ENCODE results near the gene GPD1. TPM values are rescaled to one million over a fixed set of nuclear protein-coding genes. Genes with fewer than 3 reads are reported as not detected.

Gene GPD1
- total RNA-seq, 5 donors from 2014 or later (not counting 1 experiment from before 2014, with no cell fraction given), result 0.41 to 1.1 (median 0.86) TPM

DNA sequence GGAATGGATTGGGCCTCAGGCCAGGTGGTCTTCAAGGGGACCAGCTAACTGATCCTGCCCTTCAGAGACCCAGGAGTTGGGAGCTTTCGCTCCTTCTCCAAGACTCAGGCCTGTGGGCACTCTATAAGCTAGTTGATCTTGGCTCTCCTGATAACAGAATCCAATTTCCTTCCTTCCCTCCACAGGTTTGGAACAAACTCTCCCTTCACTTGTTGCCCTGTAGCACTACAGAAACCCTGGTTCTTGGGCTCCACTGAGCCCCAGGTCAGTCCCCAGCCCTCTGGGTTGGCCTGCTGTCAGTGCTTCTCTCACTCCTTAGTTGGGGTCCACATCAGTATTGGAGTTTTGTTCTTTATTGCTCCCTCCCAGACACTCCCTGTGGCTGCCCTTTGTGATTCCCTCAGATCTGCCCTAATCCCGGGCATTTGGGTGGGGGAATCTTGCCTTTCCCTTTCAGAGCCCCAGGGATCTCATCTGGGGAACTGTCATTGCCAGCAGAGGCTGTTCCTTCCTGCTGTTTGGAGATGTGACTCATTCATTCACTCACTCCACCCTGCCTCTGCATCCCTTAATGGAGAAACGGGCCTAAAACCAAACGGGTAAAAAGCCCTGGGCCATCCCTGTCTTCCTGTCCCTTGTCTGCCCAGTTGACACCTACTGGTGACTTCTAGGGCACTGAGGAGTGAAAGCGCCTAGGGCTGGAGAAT is 4.4 kb upstream of the GPD1 start:
- H3K27me3 Mint-ChIP-seq, result no peaks in the 10 kb centered on the region
- H3K4me3 ChIP-seq (ENCODE audit: control insufficient read depth in 1 of 2, extremely low read depth in 1 of 2, low read length in 1 of 2), result no peak overlapping the region
- H3K4me3 Mint-ChIP-seq, result no peak overlapping the region
- H3K36me3 ChIP-seq (ENCODE audit: control insufficient read depth in 2 of 2, extremely low read depth in 1 of 2, insufficient read depth in 1 of 2, low read length in 1 of 2), result peaks cover 21 to 59% of the 10 kb centered on the region in 2 donors
- H3K36me3 Mint-ChIP-seq, result peaks cover 54% of the 10 kb centered on the region
- no peaks in the 10 kb centered on the region for H3K4me1 Mint-ChIP-seq
- ChIA-PET POLR2A (no interaction called here), CTCF (no interaction called here)
- ATAC-seq (replicated peaks in 1 of 4), result no peak
- no peak overlapping the region for H3K27ac Mint-ChIP-seq
- no peak for DNase-seq
- WGBS (ENCODE audit: insufficient coverage), result 94% methylated on average over 3 of the region's 5 CpGs
- no peaks in the 10 kb centered on the region for H3K9me3 ChIP-seq
- H3K27me3 ChIP-seq (replicated peaks in 1 of 2; ENCODE audit: control insufficient read depth in 2 of 2, extremely low read depth in 1 of 2, insufficient read depth in 2 of 2, low read length in 1 of 2), result peaks cover 0 to 4% of the 10 kb centered on the region in 2 experiments
- H3K9me3 Mint-ChIP-seq, result no peaks in the 10 kb centered on the region
- no peaks in the 10 kb centered on the region for H3K4me1 ChIP-seq (ENCODE audit: control insufficient read depth in 1 of 2, extremely low read depth in 1 of 2, insufficient read depth in 2 of 2, low read length in 2 of 2)
- H3K27ac ChIP-seq (ENCODE audit: low read length), result no peak overlapping the region

DNA sequence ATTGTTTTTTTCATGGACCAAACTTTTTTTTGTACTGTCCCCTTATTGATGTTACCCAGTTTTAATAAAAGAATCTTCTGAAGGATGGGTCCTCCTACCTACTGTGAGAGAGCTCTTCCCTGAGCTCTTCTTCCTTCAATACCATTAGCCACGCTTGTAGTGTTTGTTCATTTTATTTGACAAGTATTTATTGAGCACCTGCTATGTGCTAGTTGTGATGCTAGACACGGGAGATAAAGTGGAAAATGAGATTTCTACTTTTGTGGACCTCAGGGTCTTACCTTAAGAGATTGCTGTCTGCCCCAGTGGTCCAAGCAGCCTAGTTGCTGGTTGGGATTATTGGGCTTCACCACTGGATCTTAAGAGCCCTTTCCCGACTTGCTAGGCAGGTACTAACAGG is 3.2 kb upstream of the GPD1 start:
- H3K27ac Mint-ChIP-seq, result peak overlapping the region in 1 of 2 donors; percentile 8
- Histone ChIP-seq H3K4me3 (ENCODE audit: control insufficient read depth in 1 of 2, extremely low read depth in 1 of 2, low read length in 1 of 2) (no peak overlapping the region), H3K27me3 (replicated peaks in 1 of 2; ENCODE audit: control insufficient read depth in 2 of 2, extremely low read depth in 1 of 2, insufficient read depth in 2 of 2, low read length in 1 of 2) (peaks cover 0 to 15% of the 10 kb centered on the region in 2 experiments), H3K27ac (ENCODE audit: low read length) (no peak overlapping the region), H3K4me1 (ENCODE audit: control insufficient read depth in 1 of 2, extremely low read depth in 1 of 2, insufficient read depth in 2 of 2, low read length in 2 of 2) (no peaks in the 10 kb centered on the region), H3K9me3 (no peaks in the 10 kb centered on the region), H3K36me3 (ENCODE audit: control insufficient read depth in 2 of 2, extremely low read depth in 1 of 2, insufficient read depth in 1 of 2, low read length in 1 of 2) (peaks cover 21 to 50% of the 10 kb centered on the region in 2 donors)
- H3K4me1 Mint-ChIP-seq, result no peaks in the 10 kb centered on the region
- H3K9me3 Mint-ChIP-seq, result no peaks in the 10 kb centered on the region
- peaks cover 48% of the 10 kb centered on the region for H3K36me3 Mint-ChIP-seq
- no peak overlapping the region for H3K4me3 Mint-ChIP-seq
- DNase-seq (no peak), ATAC-seq (replicated peaks in 1 of 4) (no peak)
- no peaks in the 10 kb centered on the region for H3K27me3 Mint-ChIP-seq
- ChIA-PET POLR2A (interaction anchor here in 1 of 2 donors (0.6 to 0.7 kb wide), 2 partner anchors 468 to 1058 kb away, joined by 4 to 5 read pairs; no protein-coding TSS in a partner anchor), CTCF (interaction anchor here in 1 of 2 donors (0.6 to 0.8 kb wide), 3 partner anchors 20 to 1752 kb away, joined by 3 to 5 read pairs (median 3); no protein-coding TSS in a partner anchor)
- 91% methylated on average over 2 of the region's 3 CpGs for WGBS (ENCODE audit: insufficient coverage)

GRCh38 chr12:50101663-50102062 is 2.1 kb upstream of the GPD1 start:
- Histone ChIP-seq H3K4me3 (ENCODE audit: control insufficient read depth in 1 of 2, extremely low read depth in 1 of 2, low read length in 1 of 2) (no peak overlapping the region), H3K27ac (ENCODE audit: low read length) (no peak overlapping the region), H3K4me1 (ENCODE audit: control insufficient read depth in 1 of 2, extremely low read depth in 1 of 2, insufficient read depth in 2 of 2, low read length in 2 of 2) (no peaks in the 10 kb centered on the region), H3K27me3 (replicated peaks in 1 of 2; ENCODE audit: control insufficient read depth in 2 of 2, extremely low read depth in 1 of 2, insufficient read depth in 2 of 2, low read length in 1 of 2) (peaks cover 0 to 18% of the 10 kb centered on the region in 2 experiments), H3K36me3 (ENCODE audit: control insufficient read depth in 2 of 2, extremely low read depth in 1 of 2, insufficient read depth in 1 of 2, low read length in 1 of 2) (peaks cover 15 to 39% of the 10 kb centered on the region in 2 donors), H3K9me3 (no peaks in the 10 kb centered on the region)
- ATAC-seq (replicated peaks in 1 of 4), result no peak
- CTCF ChIA-PET, result interaction anchor here in 1 of 2 donors (1.2 kb wide), 1 partner anchor 12 kb away, joined by 9 read pairs; no protein-coding TSS in a partner anchor
- no peaks in the 10 kb centered on the region for H3K9me3 Mint-ChIP-seq
- POLR2A ChIA-PET, result interaction anchor here in 1 of 2 donors (0.7 kb wide), 1 partner anchor 120 kb away, joined by 8 read pairs; no protein-coding TSS in a partner anchor
- H3K4me1 Mint-ChIP-seq, result no peaks in the 10 kb centered on the region
- no peak overlapping the region for H3K27ac Mint-ChIP-seq
- peaks cover 0 to 3% of the 10 kb centered on the region in 2 donors for H3K27me3 Mint-ChIP-seq
- no peak for DNase-seq
- H3K36me3 Mint-ChIP-seq, result peaks cover 37% of the 10 kb centered on the region
- no peak overlapping the region for H3K4me3 Mint-ChIP-seq
- no CpG with 5 or more reads among the region's 3 CpGs for WGBS (ENCODE audit: insufficient coverage)

GRCh38 chr12:50102131-50102531 is 1.7 kb upstream of the GPD1 start:
- peaks cover 0 to 3% of the 10 kb centered on the region in 2 donors for H3K27me3 Mint-ChIP-seq
- ChIA-PET POLR2A (no interaction called here), CTCF (interaction anchor here in 1 of 2 donors (1.2 kb wide), 1 partner anchor 13 kb away, joined by 9 read pairs; no protein-coding TSS in a partner anchor)
- H3K4me1 Mint-ChIP-seq, result no peaks in the 10 kb centered on the region
- Histone ChIP-seq H3K27me3 (replicated peaks in 1 of 2; ENCODE audit: control insufficient read depth in 2 of 2, extremely low read depth in 1 of 2, insufficient read depth in 2 of 2, low read length in 1 of 2) (peaks cover 0 to 18% of the 10 kb centered on the region in 2 experiments), H3K27ac (ENCODE audit: low read length) (no peak overlapping the region), H3K4me1 (ENCODE audit: control insufficient read depth in 1 of 2, extremely low read depth in 1 of 2, insufficient read depth in 2 of 2, low read length in 2 of 2) (no peaks in the 10 kb centered on the region), H3K36me3 (ENCODE audit: control insufficient read depth in 2 of 2, extremely low read depth in 1 of 2, insufficient read depth in 1 of 2, low read length in 1 of 2) (peaks cover 15 to 34% of the 10 kb centered on the region in 2 donors), H3K4me3 (ENCODE audit: control insufficient read depth in 1 of 2, extremely low read depth in 1 of 2, low read length in 1 of 2) (no peak overlapping the region), H3K9me3 (no peaks in the 10 kb centered on the region)
- no peak overlapping the region for H3K27ac Mint-ChIP-seq
- ATAC-seq (replicated peaks in 1 of 4) (no peak), DNase-seq (no peak)
- H3K36me3 Mint-ChIP-seq, result peaks cover 33% of the 10 kb centered on the region
- H3K4me3 Mint-ChIP-seq, result no peak overlapping the region
- H3K9me3 Mint-ChIP-seq, result no peaks in the 10 kb centered on the region
- no CpG with 5 or more reads among the region's 2 CpGs for WGBS (ENCODE audit: insufficient coverage)

GRCh38 chr12:50102646-50103309 is 1.0 kb upstream of the GPD1 start:
- no peak for DNase-seq
- H3K4me3 ChIP-seq (ENCODE audit: control insufficient read depth in 1 of 2, extremely low read depth in 1 of 2, low read length in 1 of 2), result no peak overlapping the region
- no peaks in the 10 kb centered on the region for H3K4me1 ChIP-seq (ENCODE audit: control insufficient read depth in 1 of 2, extremely low read depth in 1 of 2, insufficient read depth in 2 of 2, low read length in 2 of 2)
- ChIA-PET POLR2A (no interaction called here), CTCF (no interaction called here)
- no peaks in the 10 kb centered on the region for H3K4me1 Mint-ChIP-seq
- H3K36me3 Mint-ChIP-seq, result peaks cover 32% of the 10 kb centered on the region
- no peak for ATAC-seq (replicated peaks in 1 of 4)
- H3K27ac ChIP-seq (ENCODE audit: low read length), result no peak overlapping the region
- 91% methylated on average over 4 of the region's 8 CpGs for WGBS (ENCODE audit: insufficient coverage)
- H3K27me3 Mint-ChIP-seq, result peaks cover 0 to 3% of the 10 kb centered on the region in 2 donors
- no peak overlapping the region for H3K27ac Mint-ChIP-seq
- peaks cover 0 to 18% of the 10 kb centered on the region in 2 experiments for H3K27me3 ChIP-seq (replicated peaks in 1 of 2; ENCODE audit: control insufficient read depth in 2 of 2, extremely low read depth in 1 of 2, insufficient read depth in 2 of 2, low read length in 1 of 2)
- H3K4me3 Mint-ChIP-seq, result no peak overlapping the region
- no peaks in the 10 kb centered on the region for H3K9me3 ChIP-seq
- H3K36me3 ChIP-seq (ENCODE audit: control insufficient read depth in 2 of 2, extremely low read depth in 1 of 2, insufficient read depth in 1 of 2, low read length in 1 of 2), result peaks cover 15 to 29% of the 10 kb centered on the region in 2 donors
- no peaks in the 10 kb centered on the region for H3K9me3 Mint-ChIP-seq

- peaks cover 26% of the 10 kb centered on the region for H3K36me3 Mint-ChIP-seq
- H3K27ac Mint-ChIP-seq, result no peak overlapping the region
Measured at GRCh38 chr12:50103351-50103750, 457 bp upstream of the GPD1 start.

More at GRCh38 chr12:50103351-50103750, 457 bp upstream of the GPD1 start:
- no peaks in the 10 kb centered on the region for H3K4me1 Mint-ChIP-seq
- no peaks in the 10 kb centered on the region for H3K9me3 Mint-ChIP-seq
- DNase-seq (no peak), ATAC-seq (replicated peaks in 1 of 4) (no peak)
- ChIA-PET CTCF (interaction anchor here in 1 of 2 donors (1.0 kb wide), 2 partner anchors 16 to 18 kb away, joined by 3 to 4 read pairs; partner anchors contain the start of gene SMARCD1), POLR2A (interaction anchor here in 1 of 2 donors (0.5 kb wide), 1 partner anchor 67 kb away, joined by 3 read pairs; no protein-coding TSS in a partner anchor)
- H3K27me3 Mint-ChIP-seq, result peaks cover 0 to 3% of the 10 kb centered on the region in 2 donors
- H3K4me1 ChIP-seq (ENCODE audit: control insufficient read depth in 1 of 2, extremely low read depth in 1 of 2, insufficient read depth in 2 of 2, low read length in 2 of 2), result no peaks in the 10 kb centered on the region
- WGBS (ENCODE audit: insufficient coverage), result no CpG with 5 or more reads among the region's 2 CpGs
- peaks cover 12 to 23% of the 10 kb centered on the region in 2 donors for H3K36me3 ChIP-seq (ENCODE audit: control insufficient read depth in 2 of 2, extremely low read depth in 1 of 2, insufficient read depth in 1 of 2, low read length in 1 of 2)
- H3K4me3 ChIP-seq (ENCODE audit: control insufficient read depth in 1 of 2, extremely low read depth in 1 of 2, low read length in 1 of 2), result no peak overlapping the region
- H3K27ac ChIP-seq (ENCODE audit: low read length), result no peak overlapping the region
- H3K9me3 ChIP-seq, result no peaks in the 10 kb centered on the region
- peaks cover 0 to 18% of the 10 kb centered on the region in 2 experiments for H3K27me3 ChIP-seq (replicated peaks in 1 of 2; ENCODE audit: control insufficient read depth in 2 of 2, extremely low read depth in 1 of 2, insufficient read depth in 2 of 2, low read length in 1 of 2)
- no peak overlapping the region for H3K4me3 Mint-ChIP-seq

All from T-cell (primary cell).